Superior temporal gyrus (tissue), 1 donor: ENCODE results near the gene CETP.
"Not testable (repeated sequence)": the region's sequence is repeated elsewhere in the genome, so short reads cannot be mapped to it uniquely, and the experiment has no call there.

ENCODE experiments used
- DNase-seq: peaks from one replicate; pipeline ENCODE4 v3.0.0-alpha.2; 2016; ENCODE audit errors: extremely low spot score

CETP gene

DNA sequence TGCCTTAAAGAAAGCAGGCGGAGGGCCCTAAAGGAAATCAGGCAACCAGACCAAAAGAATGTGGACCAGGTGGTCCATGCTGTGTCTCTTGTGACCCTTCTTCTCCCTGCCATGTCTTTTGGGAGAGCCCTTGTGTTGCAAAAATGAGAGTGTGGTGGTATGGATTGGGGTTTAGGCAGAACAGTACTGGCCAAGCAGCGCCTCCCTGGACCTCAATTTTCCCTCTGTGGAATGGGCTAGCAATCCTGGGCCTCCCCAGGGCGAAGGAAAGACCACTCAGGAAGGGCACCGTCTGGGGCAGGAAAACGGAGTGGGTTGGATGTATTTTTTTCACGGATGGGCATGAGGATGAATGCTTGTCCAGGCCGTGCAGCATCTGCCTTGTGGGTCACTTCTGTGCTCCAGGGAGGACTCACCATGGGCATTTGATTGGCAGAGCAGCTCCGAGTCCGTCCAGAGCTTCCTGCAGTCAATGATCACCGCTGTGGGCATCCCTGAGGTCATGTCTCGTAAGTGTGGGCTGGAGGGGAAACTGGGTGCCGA lies 20.1 kb downstream of the CETP start:
- no peak for DNase-seq

- no peak for DNase-seq
Observed at GRCh38 chr16:56982695-56983094, 20.9 kb downstream of the CETP start.

DNA sequence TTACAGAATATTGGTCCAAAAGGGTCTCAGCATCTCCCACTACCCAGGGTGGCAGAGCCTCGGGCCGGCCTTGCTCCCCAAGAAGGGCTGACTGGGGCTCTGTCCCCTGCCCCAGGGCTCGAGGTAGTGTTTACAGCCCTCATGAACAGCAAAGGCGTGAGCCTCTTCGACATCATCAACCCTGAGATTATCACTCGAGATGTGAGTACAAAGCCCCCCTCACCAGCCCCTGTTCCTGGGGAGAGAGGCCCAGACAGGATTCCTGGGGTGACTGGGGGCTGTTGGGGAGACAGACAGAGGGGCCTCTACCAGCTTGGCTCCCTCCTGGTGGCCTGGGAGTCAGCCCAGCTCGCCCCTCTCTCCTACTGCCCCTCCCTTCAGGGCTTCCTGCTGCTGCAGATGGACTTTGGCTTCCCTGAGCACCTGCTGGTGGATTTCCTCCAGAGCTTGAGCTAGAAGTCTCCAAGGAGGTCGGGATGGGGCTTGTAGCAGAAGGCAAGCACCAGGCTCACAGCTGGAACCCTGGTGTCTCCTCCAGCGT lies 21.5 kb downstream of the CETP start:
- DNase-seq = no peak

- DNase-seq = no peak
Observed at GRCh38 chr16:56984639-56985038, 22.9 kb downstream of the CETP start.

DNA sequence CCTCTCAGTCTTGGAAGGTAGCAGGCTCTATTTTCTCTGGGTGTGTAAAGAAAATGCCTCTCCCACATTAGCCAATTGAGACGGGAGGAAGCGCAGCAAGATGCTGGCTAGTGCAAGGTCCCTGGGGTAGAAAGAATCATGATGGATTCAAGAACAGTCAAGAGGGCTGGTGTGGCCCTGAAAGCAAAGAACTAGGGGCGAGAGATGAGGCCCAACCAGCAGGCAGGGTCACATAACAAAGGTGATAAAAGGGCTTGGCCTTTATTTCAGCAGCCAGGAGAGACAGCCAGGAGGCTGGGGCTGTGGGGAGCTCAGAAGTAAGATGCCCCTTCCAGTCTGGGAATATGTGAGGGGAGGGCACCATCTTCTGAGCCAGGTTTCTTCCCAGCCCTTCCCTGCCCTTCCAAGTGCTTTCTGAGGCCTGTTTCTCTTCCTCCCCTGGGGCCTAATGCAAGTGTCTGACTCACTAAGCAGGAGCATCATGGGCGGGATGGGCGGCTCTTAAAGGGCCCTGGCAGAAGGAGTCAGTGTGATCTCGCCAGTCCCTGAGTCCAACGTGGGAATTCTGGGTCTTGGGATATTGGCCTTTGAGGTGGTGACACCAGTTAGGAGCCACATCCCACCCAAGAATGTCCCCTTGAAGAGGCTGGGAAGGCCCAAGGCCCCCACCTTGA lies 23.7 kb downstream of the CETP start:
- DNase-seq = no peak

GRCh38 chr16:56985962-56986360 lies 24.2 kb downstream of the CETP start:
- DNase-seq = no peak

DNA sequence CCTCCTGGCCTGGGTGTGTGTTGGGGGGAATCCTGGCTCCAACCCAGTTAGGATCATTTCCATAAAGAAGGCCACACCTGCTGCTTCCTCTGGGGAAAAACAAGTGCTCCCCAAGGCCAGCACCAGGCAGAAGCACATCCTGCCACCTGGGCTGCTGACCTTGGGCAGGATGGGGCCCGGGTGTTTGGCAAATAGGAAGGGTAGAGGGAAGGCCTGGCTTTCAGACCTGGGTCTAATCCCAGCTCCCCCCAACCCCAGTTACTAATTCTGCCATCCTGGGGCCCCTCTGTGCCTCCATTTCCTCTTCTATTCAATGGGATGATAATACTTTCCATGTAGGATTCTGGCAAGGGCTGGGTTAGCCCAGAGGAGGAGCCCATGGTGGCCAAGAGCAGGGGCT lies 24.6 kb downstream of the CETP start:
- no peak for DNase-seq

DNA sequence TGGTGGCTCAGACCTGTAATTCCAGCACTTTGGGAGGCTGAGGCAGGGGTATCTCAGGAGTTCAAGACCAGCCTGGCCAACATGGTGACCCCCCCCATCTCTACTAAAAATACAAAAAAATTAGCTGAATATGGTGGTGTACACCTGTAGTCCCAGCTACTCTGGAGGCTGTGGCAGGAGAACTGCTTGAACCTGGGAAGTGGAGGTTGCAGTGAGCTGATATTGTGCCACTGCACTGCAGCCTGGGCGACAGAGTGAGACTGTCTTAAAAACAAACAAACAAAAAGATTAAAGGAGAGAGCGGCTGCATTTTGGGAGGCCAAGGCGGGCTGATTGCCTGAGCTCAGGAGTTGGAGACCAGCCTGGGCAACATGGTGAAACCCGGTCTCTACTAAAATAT lies 25.2 kb downstream of the CETP start:
- not testable (repeated sequence) for DNase-seq

- no peak for DNase-seq
Observed at GRCh38 chr16:56987692-56988091, 25.9 kb downstream of the CETP start.

DNA sequence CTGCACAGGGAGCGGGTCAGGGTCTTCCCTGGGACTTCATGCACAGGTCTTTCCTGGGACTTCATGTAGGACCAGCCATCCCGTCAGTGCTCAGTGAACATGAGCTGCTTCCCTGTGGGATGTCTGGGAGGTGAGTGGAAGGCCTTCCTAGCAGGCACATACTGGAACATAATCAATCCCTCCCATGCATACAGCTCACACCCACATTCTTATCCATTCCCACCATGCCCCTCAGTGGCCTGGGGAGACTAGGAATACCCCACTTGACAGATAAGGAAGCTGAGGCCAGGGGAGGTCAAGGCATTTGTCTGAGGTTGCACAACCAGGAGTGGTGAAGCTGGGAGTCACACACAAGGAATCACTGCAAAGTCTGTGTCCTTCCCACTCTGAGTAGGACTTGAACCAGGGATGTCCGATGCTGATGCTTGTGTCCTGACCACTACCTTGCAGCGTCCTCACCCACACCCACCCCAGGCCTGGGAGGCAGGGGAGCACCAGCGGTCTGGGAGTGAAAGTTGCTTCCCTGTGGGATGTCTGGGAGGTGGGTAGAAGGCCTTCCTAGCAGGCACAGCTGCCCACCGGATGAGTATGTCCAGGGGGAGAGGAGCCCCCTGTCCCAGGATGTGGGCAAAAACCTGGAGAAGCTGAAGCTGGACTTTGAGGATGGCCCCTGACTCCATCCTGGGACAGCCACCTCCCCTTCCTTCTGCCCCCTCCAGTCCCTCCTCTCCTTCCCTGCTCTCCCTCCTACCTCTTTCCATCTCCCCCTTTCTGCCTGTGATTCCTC lies 26.6 kb downstream of the CETP start:
- DNase-seq = no peak

- DNase-seq = peak; percentile 80
Observed at GRCh38 chr16:56988948-56989945, 27.5 kb downstream of the CETP start, which contains the start of gene NLRC5. Gene NLRC5, plus strand, starts transcription at chr16:56989557. Its CDS starts 31,156 bp downstream, at chr16:57020713.

DNA sequence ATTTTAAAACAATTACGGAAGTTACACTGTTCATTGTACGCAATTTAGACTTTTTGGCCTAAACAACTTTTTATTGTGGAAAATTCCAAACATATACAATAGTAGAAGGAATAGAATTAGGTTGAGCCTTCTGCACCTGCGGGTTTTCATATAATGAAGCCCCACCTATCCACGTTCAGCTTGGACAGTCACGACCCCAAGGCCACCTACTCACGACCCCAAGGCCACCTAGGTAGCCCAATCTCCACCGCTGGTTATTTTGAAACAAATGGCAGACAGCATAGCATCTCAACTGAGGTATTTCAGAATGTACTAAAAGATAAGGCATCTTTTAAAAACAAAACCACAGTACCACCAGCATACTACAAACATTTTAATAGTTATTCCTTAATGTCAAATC lies 28.2 kb downstream of the CETP start:
- DNase-seq = no peak

GRCh38 chr16:56990407-56991286 lies 28.9 kb downstream of the CETP start:
- DNase-seq = no peak

DNA sequence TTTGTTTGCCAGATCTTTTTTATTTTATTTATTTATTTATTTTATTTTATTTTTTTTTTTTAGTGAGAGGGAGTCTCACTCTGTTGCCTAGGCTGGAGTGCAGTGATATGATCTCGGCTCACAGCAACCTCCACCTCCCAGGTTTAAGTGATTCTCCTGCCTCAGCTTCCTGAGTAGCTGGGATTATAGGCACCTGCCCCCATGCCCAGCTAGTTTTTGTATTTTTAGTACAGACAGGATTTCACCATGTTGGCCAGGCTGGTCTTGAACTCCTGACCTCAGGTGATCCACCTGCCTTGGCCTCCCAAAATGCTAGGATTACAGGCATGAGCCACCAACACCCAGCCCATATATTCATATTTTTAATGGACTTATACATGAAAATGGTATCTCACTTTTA lies 30.7 kb downstream of the CETP start:
- DNase-seq = not testable (repeated sequence)

GRCh38 chr16:56993204-56993603 lies 31.5 kb downstream of the CETP start:
- DNase-seq = no peak

- no peak for DNase-seq
Observed at GRCh38 chr16:56994311-56994710, 32.6 kb downstream of the CETP start.

- DNase-seq = no peak
Observed at GRCh38 chr16:56995136-56995805, 33.5 kb downstream of the CETP start.

DNA sequence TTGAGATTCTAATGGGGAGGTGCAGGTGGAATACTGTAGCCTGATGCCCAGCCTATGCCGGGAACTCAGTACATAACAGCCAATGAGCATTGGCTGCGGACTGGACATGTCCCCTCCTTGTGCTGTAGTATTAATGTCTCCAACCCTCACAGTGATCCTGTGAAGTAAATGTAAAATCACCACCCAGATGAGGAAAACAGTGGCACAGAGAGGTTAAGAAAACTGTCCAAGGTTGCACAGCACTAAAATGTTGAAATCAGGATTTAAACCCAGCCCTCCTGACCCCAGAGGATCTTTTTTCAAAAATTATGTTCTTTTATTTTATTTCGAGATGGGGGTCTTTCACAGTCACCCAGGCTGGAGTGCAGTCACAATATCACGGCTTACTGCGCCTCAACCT lies 35.5 kb downstream of the CETP start:
- DNase-seq = no peak

DNA sequence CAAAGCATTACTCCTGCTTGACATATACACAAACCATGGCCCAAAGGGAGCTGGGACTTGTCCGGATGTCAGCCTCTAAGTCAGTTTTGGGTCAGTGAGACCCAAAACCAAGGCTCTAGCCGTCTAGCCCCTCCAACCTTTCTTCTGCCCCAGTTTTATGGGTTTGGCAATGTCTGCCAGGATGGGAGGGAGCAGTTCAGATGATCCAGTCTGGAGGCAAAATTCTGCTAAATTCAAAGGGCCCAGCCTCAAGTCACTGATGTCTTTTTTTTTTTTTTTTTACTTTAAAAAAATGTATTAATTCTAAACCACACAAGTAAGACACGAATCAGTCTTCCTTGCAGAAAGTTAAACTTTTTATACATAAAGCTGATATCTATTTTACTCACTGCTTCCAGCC lies 36.2 kb downstream of the CETP start:
- no peak for DNase-seq

DNA sequence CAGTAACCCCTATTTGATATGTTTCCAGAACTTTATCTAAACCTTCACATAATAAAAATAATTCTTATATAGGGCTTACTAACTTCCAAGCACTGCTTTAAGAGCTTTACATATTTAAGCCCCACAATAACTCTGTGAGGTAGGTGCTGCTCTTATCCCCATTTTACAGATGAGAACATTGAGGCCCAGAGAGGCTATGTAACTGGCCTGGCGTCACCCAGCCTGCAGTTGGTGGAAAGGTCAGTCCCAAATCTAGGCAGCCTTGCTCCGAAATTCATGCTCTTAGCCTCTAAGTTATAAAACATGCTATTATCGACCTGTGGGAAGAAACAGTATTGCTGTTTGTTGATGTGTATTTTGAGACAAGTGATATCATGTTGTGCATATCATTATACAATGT lies 36.6 kb downstream of the CETP start:
- no peak for DNase-seq
